ENCODE results near the gene HOXC10.

DNA sequence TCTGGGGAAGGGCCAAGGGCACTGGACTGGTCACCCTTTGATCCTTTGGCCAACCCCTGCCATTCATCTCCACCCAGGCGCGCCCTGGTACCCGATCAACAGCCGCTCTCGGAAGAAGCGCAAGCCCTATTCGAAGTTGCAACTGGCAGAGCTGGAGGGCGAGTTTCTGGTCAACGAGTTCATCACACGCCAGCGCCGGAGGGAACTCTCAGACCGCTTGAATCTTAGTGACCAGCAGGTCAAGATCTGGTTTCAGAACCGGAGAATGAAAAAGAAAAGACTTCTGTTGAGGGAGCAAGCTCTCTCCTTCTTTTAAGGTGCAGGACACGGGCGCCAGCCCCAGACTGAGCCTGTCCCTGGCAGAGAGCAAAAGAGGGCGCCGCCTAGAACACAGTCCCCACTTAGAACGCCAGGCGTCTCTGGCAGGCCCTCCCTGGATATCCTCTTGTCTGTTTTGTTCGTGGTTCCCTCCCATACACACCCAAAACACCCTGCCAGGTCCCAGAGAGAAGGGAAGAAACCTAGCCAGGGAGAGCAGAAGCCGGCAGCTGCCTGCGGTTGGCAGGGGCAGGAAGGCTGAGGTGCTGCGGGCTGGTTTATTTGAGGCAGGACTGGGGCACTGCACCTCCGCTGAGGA, 28.6 kb upstream of the HOXC10 start:
- TF ChIP-seq POLR2AphosphoS5 (IDR thresholded peaks at IDR 0.05): no peak
- TF ChIP-seq, protein P1, sequence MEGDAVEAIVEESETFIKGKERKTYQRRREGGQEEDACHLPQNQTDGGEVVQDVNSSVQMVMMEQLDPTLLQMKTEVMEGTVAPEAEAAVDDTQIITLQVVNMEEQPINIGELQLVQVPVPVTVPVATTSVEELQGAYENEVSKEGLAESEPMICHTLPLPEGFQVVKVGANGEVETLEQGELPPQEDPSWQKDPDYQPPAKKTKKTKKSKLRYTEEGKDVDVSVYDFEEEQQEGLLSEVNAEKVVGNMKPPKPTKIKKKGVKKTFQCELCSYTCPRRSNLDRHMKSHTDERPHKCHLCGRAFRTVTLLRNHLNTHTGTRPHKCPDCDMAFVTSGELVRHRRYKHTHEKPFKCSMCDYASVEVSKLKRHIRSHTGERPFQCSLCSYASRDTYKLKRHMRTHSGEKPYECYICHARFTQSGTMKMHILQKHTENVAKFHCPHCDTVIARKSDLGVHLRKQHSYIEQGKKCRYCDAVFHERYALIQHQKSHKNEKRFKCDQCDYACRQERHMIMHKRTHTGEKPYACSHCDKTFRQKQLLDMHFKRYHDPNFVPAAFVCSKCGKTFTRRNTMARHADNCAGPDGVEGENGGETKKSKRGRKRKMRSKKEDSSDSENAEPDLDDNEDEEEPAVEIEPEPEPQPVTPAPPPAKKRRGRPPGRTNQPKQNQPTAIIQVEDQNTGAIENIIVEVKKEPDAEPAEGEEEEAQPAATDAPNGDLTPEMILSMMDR (IDR thresholded peaks at IDR 0.05): no peak
- TF ChIP-seq POLR2A (IDR thresholded peaks at IDR 0.05): no peak
- TF ChIP-seq EP300 (IDR thresholded peaks at IDR 0.05): no peak
